HG02840 (cell line): ENCODE results near the gene TMEM204.

Experiments used
- ATAC-seq: cut with Tn5 transposase; IDR thresholded peaks from one replicate; pipeline ENCODE4 v1.9.1; 2021; ENCODE audit warnings: mild to moderate bottlenecking, moderate library complexity, moderate number of reproducible peaks; ENCODE audit not compliant: unreplicated experiment, low FRiP score

TMEM204 gene

GRCh38 chr16:1498899-1499676, 34.4 kb upstream of the TMEM204 start:
- ATAC-seq: no peak

GRCh38 chr16:1499756-1500464, 33.6 kb upstream of the TMEM204 start:
- ATAC-seq: no peak

GRCh38 chr16:1500465-1501150, 32.9 kb upstream of the TMEM204 start:
- ATAC-seq: no peak

- ATAC-seq: no peak
These were observed 31.8 kb upstream of the TMEM204 start for GRCh38 chr16:1501630-1502029.

- no peak for ATAC-seq
These were observed 31.1 kb upstream of the TMEM204 start for GRCh38 chr16:1502092-1503004.

DNA sequence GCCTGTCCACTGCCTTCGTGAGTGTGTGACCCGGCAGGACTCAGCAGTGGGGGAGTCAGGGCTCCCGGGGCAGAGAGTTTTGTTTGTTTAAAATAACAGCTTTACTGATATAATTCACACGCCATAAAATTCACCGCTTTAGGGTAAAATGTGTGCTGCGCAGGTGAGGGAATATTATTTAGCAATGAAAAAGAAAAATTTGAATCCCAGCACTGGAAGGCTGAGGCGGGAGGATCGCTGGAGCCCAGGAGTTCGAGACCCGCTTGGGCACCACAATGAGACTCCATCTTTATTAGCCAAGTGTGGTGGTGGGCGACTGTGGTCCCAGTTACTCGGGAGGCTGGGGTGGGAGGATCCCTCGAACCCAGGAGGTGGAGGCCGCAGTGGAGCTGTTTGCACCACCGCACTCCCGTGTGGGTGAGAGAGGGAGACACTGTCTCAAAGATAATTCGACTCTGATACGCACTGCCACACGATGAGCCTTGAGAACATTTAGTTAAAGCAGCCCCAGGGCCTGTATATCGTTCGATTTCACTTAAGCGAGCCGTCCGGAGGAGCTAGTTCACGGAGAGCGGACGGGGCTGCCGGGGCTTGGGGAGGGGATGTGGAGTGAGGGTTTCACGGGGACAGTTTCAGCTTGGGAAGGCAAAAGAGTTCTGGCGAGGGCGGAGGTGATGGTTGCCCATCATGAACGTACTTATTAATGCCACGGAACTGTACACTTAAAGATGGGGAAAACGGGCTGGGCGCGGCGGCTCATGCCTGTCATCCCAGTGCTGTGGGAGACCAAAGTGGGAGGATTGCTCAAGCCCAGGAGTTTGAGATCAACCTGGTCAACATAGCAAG, 30.1 kb upstream of the TMEM204 start:
- no peak for ATAC-seq

DNA sequence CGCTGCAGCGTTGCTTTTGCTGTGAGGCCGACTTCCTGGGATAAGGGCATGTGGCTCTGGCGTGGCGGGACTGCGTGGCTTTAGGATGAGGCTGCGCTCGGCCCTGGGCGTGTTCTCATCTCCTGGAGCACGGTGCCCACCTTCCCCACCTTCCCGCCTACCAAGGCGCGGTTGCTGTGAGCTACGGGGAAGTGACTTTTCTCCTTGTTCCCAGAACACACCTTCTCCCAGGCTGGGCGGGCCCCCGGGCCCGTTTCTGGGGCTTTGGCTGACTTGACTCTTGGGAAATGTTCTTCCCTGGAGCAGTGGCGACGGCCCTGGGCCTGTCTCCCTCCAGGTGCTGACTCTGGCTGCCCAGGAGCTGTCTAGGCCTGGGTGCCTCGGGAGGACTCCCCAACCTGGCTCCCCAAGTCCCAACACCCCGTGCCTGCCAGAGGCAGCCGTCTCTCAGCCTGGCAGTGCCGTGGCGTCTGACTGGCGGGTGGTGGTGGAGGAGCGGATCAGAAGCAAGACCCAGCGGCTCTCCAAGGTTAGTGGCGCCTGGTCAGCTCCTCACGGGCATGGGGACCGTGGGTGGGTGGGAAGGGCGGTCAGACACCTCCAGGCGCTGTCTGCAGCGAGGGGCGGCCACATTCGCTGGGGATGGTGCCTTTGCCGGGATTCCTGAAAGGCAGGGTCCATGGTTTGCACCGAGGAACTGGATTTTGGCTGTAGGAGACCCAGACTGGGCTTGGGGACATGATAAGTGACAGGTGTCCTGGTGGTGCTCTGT, 28.2 kb upstream of the TMEM204 start:
- ATAC-seq: no peak

GRCh38 chr16:1505912-1506311, 27.6 kb upstream of the TMEM204 start:
- ATAC-seq: no peak

DNA sequence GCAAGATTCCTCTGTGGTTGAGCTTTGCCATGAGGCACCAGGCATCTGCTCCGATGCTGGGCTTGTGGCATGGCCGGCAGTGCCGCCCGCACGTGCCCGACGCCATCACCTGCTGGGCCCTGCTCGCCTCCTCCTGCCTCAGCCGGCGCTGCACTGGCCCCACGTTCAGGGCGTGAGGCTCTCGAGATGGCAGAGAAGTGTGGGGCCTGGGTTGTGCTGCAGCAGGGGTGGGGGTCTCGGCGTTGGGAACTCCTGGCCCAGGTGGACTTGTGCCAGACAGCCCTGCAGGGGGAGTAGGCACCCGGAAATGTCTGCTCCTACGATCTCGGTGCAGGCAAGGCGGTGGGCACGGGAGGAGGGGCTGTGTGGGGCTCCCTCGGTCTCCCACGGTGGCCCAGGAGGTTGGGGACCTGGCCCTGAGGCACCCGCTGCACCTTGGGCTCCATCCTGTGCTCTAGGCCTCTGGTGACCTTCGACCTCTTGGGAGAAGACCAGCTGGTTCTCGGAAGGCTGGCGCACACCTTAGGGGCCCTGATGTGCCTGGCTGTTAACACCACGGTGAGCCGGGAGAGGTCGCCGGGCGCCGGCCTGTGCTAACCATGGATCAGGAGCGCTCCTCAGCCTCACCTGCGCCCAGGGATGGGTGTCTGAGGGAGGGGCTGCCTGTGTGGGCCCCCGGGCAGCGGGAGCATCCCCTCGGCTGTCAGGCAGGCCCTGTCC, 26.8 kb upstream of the TMEM204 start:
- no peak for ATAC-seq

DNA sequence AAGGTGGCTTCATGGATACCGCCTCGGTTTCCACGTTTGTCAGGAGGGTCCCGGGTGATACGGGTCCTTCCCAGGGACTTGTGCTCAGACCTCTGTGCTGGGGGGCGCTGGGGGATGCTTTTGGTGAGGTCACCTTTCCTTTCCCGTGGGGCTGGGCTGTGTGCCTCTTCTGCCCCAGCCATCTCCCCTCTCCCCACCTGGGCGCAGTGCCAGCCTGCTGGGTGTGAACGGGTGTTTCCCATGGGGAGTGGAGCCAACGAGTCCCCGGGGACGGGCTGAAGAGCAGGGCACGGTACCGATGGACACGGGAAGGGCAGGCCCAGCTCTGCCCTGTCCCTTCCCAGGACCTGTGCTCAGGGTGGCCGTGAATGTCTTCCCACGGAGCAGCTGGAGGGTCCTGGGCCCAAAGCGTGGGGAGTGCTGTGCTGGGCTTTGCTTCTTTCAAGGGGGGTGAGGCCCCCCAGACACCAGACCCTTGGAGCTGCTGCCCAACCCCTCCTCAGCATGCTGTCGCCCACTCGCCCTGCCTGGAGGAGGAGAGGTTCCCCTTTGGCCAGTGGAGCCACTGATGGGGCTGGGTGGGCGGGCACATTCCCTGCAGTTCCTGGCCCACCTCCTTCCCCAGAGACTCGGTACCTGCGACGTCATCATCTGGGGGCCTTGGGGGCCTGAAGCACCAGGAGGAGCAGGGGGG, 24.8 kb upstream of the TMEM204 start:
- no peak for ATAC-seq

GRCh38 chr16:1509307-1510221, 23.9 kb upstream of the TMEM204 start:
- ATAC-seq: no peak

DNA sequence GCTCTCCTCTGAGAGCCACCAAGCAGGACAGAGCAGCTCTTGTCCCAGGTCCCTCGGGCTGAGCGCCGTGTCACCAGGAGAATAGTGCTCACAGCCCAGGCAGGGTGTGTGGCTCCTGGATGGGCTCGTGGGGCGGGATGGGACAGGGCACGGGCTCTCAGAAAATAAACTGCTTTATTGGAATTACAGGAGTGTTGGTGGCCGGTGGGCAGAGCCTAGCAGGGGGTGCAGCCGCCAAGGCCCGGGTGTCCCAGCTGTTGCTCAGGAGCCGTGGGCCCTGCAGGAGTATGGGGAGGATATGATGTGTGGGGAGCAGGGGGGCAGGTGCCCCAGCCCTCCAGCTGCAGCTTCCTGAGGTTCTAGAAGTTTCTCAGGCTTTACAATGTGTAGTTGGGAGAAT, 23.2 kb upstream of the TMEM204 start:
- ATAC-seq: no peak

- ATAC-seq: no peak
These were observed 22.5 kb upstream of the TMEM204 start for GRCh38 chr16:1510941-1511351.

- ATAC-seq: no peak
These were observed 21.6 kb upstream of the TMEM204 start for GRCh38 chr16:1511662-1512569.

DNA sequence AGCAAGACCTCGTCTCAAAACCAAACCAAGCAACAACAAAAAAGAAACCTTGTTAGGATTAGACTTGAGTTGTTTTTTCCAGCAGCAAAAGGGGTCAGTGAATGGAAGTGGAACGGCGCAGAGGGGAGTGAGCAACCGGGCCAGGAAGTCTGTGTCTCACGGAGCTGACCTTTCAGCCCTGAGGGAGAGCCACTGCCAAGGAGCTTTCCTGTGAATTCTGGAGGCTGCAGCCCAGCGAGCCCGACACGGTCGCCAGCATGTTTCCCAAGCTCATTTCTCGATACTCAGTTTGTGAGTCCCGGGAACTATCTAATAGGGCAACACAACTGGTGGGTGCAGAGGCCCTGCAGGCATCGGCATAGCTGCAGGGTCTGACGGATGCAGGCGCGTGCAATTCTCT, 20.7 kb upstream of the TMEM204 start:
- ATAC-seq: no peak

DNA sequence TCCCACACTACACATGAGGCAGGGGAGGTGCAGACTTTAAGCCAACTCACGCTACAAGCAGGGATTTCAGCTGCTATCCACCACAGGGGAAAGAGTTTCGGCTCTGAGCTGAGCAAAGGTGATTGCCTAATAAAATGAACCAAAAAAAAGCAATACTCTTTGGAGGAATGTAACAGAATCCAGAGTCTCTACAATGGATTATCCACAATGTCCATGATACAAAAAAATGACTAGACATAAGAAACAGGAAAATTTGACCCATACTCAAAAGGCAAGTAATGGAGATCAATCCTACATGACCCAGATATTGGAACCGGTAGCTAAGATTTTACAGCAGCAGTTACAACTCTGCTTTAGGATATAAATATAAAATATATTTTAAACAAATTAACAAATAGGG, 19.0 kb upstream of the TMEM204 start:
- ATAC-seq: no peak
